Stromal cell of bone marrow (primary cell): Measurements from ENCODE around the gene NKD1.

Source experiments
- DNase-seq: peaks from one replicate; pipeline ENCODE4 v3.0.0-alpha.2; 2012; ENCODE audit warnings: low read depth

Gene NKD1

GRCh38 chr16:50696575-50697420 is 148.6 kb downstream of the NKD1 start:
- DNase-seq, result peak; percentile 23

- no peak for DNase-seq
These were observed 149.2 kb downstream of the NKD1 start for GRCh38 chr16:50697421-50697715.

GRCh38 chr16:50697881-50698767 is 149.9 kb downstream of the NKD1 start:
- peak; percentile 15 for DNase-seq
